Lower leg skin (tissue), 4 donors: ENCODE measurements around the gene CCDC167. TPM values are rescaled to one million over a fixed set of nuclear protein-coding genes. Genes with fewer than 3 reads are reported as not detected.

ENCODE experiments used
- DNase-seq, 2 donors: peaks; one replicate each; pipeline ENCODE4 v3.0.0-alpha.2; 2019; ENCODE audit warnings: low spot score in 2 of 2
- H3K4me3 ChIP-seq: fragments of 200-600 bp; sonication (generic); 2 replicates; pipeline ENCODE4 v1.5.1; 2017; ENCODE audit warnings: mild to moderate bottlenecking, low read depth; ENCODE audit not compliant: poor library complexity, severe bottlenecking
- POLR2A ChIP-seq, 2 donors: fragments of 450-650 bp; IDR thresholded peaks; one replicate each; pipeline ENCODE4 v1.6.1; 2016 to 2017; ENCODE audit warnings: antibody characterized with exemption in 2 of 2, mild to moderate bottlenecking in 1 of 2, moderate library complexity in 1 of 2
- WGBS, 2 donors: methylation state at CpG; one replicate each; pipeline ENCODE4 v1.1.5; 2018; 5-methylcytosine and 5-hydroxymethylcytosine counted together
- intact Hi-C: fragments of 100-400 bp; cut with DNase I; formaldehyde crosslinking; loops from one replicate; pipeline ENCODE4 v1.15.0; 2023; ENCODE audit warnings: low total_unique reads
- total RNA-seq, 4 donors: library from RNA; depleted of rRNA; stranded (reverse); fragments of >200 nt; gene quantifications; one replicate each; pipeline ENCODE4 v1.1.0, GENCODE V29; 2016
- TF ChIP-seq, protein P1 (sequence below), 3 donors: fragments of 450-650 bp; IDR thresholded peaks; one replicate each; pipeline ENCODE4 v1.5.1; 2016; ENCODE audit warnings: antibody characterized with exemption in 3 of 3, mild to moderate bottlenecking in 3 of 3, moderate library complexity in 2 of 3

CCDC167 gene
- total RNA-seq, 4 donors from 2014 or later = 11.8 to 21.8 (median 14.5) TPM

DNA sequence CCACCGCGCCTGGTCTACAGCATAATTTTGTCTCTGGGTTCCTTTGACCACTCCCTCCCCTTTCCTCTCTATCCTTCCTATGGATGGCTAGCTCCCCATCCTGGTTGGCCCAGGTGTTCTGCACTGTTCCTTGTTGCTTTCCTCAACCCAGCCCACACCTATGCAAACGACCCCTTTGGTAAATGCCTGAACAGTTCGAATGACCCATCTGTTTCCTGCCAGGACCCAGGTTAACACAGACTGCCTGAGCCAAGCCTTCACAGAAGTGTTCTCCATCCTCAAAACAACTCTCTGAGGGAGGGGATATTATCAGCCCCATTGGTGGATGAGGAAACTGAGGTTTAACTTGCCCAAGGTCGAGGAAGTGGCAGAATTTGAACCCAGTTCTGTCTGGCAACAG is 44.8 kb upstream of the CCDC167 start:
- 79 to 81% methylated on average over 5 of the region's 5 CpGs for WGBS, 2 donors
- no peak for DNase-seq
- H3K4me3 ChIP-seq = no peak overlapping the region
- intact Hi-C loops = no loop called here
- no peak for TF ChIP-seq POLR2A (IDR thresholded peaks at IDR 0.05)
- TF ChIP-seq, protein P1, sequence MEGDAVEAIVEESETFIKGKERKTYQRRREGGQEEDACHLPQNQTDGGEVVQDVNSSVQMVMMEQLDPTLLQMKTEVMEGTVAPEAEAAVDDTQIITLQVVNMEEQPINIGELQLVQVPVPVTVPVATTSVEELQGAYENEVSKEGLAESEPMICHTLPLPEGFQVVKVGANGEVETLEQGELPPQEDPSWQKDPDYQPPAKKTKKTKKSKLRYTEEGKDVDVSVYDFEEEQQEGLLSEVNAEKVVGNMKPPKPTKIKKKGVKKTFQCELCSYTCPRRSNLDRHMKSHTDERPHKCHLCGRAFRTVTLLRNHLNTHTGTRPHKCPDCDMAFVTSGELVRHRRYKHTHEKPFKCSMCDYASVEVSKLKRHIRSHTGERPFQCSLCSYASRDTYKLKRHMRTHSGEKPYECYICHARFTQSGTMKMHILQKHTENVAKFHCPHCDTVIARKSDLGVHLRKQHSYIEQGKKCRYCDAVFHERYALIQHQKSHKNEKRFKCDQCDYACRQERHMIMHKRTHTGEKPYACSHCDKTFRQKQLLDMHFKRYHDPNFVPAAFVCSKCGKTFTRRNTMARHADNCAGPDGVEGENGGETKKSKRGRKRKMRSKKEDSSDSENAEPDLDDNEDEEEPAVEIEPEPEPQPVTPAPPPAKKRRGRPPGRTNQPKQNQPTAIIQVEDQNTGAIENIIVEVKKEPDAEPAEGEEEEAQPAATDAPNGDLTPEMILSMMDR (IDR thresholded peaks at IDR 0.05) = no peak

GRCh38 chr6:37543361-37543760 is 43.7 kb upstream of the CCDC167 start:
- TF ChIP-seq, protein P1 (IDR thresholded peaks at IDR 0.05) = no peak
- no peak for TF ChIP-seq POLR2A (IDR thresholded peaks at IDR 0.05)
- H3K4me3 ChIP-seq = no peak overlapping the region
- DNase-seq = no peak
- intact Hi-C loops = no loop called here
- 79 to 95% methylated on average over 4 of the region's 4 CpGs for WGBS, 2 donors

DNA sequence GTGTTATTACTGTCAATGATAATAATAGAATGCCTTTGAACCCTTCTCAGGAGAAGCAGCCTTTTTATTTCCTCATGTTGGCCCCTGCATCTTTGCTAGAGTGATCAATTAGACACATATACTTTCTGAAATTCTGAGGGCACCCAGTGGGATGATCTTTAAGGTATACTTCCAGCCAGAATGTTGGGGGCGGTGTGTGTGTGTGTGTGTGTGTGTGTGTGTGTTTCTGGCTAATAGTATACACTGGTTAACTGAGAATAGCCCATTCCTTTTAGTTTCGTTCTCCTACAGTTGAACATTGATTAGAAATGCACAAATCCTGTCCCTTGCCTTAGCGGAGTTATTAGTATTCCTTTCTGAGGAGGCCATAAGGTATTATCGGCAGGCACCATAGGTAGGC is 41.7 kb upstream of the CCDC167 start:
- DNase-seq = no peak
- no peak for TF ChIP-seq POLR2A (IDR thresholded peaks at IDR 0.05)
- TF ChIP-seq, protein P1 (IDR thresholded peaks at IDR 0.05) = no peak
- no peak overlapping the region for H3K4me3 ChIP-seq
- 89 to 95% methylated on average over 4 of the region's 4 CpGs for WGBS, 2 donors
- intact Hi-C loops = no loop called here

DNA sequence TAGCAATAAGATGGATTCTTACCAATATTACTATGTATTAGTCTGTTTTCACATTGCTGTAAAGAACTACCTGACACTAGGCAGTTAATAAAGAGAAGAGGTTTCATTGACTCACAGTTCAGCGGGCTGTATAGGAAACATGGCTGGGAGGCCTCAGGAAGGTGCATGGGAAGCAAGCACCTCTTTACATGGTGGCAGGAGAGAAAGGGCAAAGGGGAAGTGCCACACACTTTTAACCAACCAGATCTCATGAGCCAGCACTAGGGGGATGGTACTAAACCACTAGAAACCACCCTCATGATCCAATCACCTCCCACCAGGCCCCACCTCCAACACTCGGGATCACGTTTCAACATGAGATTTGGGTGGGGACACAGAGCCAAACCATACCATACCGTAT is 40.7 kb upstream of the CCDC167 start:
- 59 to 64% methylated on average over 4 of the region's 4 CpGs for WGBS, 2 donors
- no peak for TF ChIP-seq POLR2A (IDR thresholded peaks at IDR 0.05)
- TF ChIP-seq, protein P1 (IDR thresholded peaks at IDR 0.05) = no peak

DNA sequence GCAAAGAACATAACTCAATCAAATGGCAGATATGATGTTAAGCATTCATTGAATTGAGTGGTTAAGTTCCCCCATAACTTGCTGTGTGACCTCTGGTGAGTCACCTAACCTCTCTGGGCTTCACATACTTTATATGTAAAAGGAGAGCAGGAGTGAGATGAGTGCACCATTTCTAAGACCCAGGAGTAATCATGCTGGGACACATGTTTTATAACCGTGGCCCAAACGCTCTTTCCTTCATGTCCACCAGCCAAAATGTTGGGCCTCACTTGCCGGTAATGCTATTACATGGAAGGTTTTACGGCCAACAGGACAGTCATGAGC is 40.3 kb upstream of the CCDC167 start:
- 91 to 93% methylated on average over 4 of the region's 4 CpGs for WGBS, 2 donors
- no peak overlapping the region for H3K4me3 ChIP-seq
- DNase-seq = no peak
- no peak for TF ChIP-seq POLR2A (IDR thresholded peaks at IDR 0.05)
- TF ChIP-seq, protein P1 (IDR thresholded peaks at IDR 0.05) = no peak
- intact Hi-C loops = no loop called here

More for the DNA sequence above, 40.7 kb upstream of the CCDC167 start:
- DNase-seq = no peak
- H3K4me3 ChIP-seq = no peak overlapping the region
- intact Hi-C loops = no loop called here
